Mammary epithelial cell (primary cell): ENCODE data around the gene CEP85L.

Experiments used
- EZH2 ChIP-seq: IDR thresholded peaks from 2 replicates; pipeline ENCODE4 v1.6.1; 2012; ENCODE audit warnings: low read length, inconsistent platforms, borderline replicate concordance
- TF ChIP-seq, protein P1 (sequence below), 2 donors: IDR thresholded peaks in 1 of 2; conservative IDR thresholded peaks in 1 of 2; 2 replicates each; pipeline ENCODE4 v1.5.1; 2011 to 2012; ENCODE audit warnings: inconsistent platforms in 2 of 2, low read length in 2 of 2, mild to moderate bottlenecking in 2 of 2, control low read depth in 1 of 2, low read depth in 1 of 2; ENCODE audit not compliant: insufficient read depth in 1 of 2; ENCODE audit errors: extremely low read depth in 1 of 2

DNA sequence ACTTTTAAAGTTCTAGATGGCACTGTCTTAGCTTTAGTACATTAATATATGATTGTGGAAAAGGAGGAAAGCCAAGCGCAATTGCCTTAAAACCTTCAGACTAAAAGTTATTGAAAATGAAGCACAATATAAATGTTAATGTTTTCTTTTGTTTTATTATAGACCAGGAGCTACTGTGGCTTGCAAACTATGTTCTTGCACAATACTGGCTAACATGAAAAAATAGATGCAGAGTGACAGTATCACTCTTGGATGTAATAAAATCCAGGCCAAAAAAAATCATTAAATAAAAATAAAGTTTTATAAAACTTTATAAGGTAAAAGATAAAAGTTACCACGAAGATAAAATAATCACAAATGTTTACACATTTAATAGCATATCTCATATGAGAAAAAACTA is 121.6 kb downstream of the CEP85L start:
- TF ChIP-seq EZH2, result no peak
- TF ChIP-seq, protein P1, sequence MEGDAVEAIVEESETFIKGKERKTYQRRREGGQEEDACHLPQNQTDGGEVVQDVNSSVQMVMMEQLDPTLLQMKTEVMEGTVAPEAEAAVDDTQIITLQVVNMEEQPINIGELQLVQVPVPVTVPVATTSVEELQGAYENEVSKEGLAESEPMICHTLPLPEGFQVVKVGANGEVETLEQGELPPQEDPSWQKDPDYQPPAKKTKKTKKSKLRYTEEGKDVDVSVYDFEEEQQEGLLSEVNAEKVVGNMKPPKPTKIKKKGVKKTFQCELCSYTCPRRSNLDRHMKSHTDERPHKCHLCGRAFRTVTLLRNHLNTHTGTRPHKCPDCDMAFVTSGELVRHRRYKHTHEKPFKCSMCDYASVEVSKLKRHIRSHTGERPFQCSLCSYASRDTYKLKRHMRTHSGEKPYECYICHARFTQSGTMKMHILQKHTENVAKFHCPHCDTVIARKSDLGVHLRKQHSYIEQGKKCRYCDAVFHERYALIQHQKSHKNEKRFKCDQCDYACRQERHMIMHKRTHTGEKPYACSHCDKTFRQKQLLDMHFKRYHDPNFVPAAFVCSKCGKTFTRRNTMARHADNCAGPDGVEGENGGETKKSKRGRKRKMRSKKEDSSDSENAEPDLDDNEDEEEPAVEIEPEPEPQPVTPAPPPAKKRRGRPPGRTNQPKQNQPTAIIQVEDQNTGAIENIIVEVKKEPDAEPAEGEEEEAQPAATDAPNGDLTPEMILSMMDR (conservative IDR thresholded peaks at IDR 0.05 in 1 of 2, IDR thresholded peaks at IDR 0.05 in 1 of 2; ENCODE audit: extremely low read depth in 1 of 2, insufficient read depth in 1 of 2, low read depth in 1 of 2, low read length in 2 of 2), result no peak
